OCI-LY7 (cell line): Measurements from ENCODE around the gene CFAP99. TPM values are rescaled to one million over a fixed set of nuclear protein-coding genes. Genes with fewer than 3 reads are reported as not detected.

Source experiments
- BruUV-seq: library from RNA; stranded (reverse); fragments of 400-500 nt; replicated peaks from 2 replicates; lab custom pipeline; 2021; lab: Mats Ljungman, UMichigan
- CTCF ChIA-PET: fragments of 300-600 bp; sonication (Branson Sonifier 250); formaldehyde crosslinking; loops from one replicate; lab custom pipeline; 2022; ENCODE audit warnings: antibody characterized with exemption; ENCODE audit not compliant: unreplicated experiment; lab: Charles Lee
- POLR2A ChIA-PET: fragments of 300-600 bp; sonication (Branson Sonifier 250); formaldehyde crosslinking; loops from one replicate; lab custom pipeline; 2022; ENCODE audit warnings: antibody characterized with exemption; lab: Charles Lee
- DNase-seq: peaks from one replicate; pipeline ENCODE4 v3.0.0-alpha.2; 2015; ENCODE audit warnings: low spot score
- H2AFZ ChIP-seq: fragments of 200-600 bp; sonication (generic), shearing (Covaris generic); 2 replicates; pipeline ENCODE4 v1.6.1; 2014; ENCODE audit warnings: mild to moderate bottlenecking, antibody characterized with exemption, low read length, moderate library complexity
- H3K27ac ChIP-seq: fragments of 200-600 bp; sonication (generic); 2 replicates; pipeline ENCODE4 v1.5.1; 2014; ENCODE audit warnings: mixed run types, low read depth, mild to moderate bottlenecking, moderate library complexity, low read length, inconsistent platforms; ENCODE audit not compliant: poor library complexity, severe bottlenecking
- H3K36me3 ChIP-seq: fragments of 200-600 bp; sonication (generic); 2 replicates; pipeline ENCODE4 v1.6.1; 2014; ENCODE audit warnings: mild to moderate bottlenecking, antibody characterized with exemption, low read length, moderate library complexity, mixed read lengths; ENCODE audit not compliant: insufficient read depth
- H3K4me1 ChIP-seq: fragments of 200-600 bp; sonication (generic); 2 replicates; pipeline ENCODE4 v1.5.1; 2014; ENCODE audit warnings: mild to moderate bottlenecking, low read length; ENCODE audit not compliant: insufficient read depth, poor library complexity, severe bottlenecking
- H3K4me2 ChIP-seq: fragments of 200-600 bp; sonication (generic); 2 replicates; pipeline ENCODE4 v1.6.1; 2014; ENCODE audit warnings: mild to moderate bottlenecking, low read length
- H3K4me3 ChIP-seq: fragments of 200-600 bp; sonication (generic); 2 replicates; pipeline ENCODE4 v1.5.1; 2014; ENCODE audit warnings: mild to moderate bottlenecking, low read depth, low read length; ENCODE audit not compliant: poor library complexity, severe bottlenecking
- H3K79me2 ChIP-seq: fragments of 200-600 bp; sonication (generic); 2 replicates; pipeline ENCODE4 v1.6.1; 2016; ENCODE audit warnings: low read depth, mild to moderate bottlenecking, low read length, moderate library complexity, mixed read lengths; ENCODE audit not compliant: insufficient read depth
- H3K9me2 ChIP-seq: fragments of 200-600 bp; sonication (generic); 2 replicates; pipeline ENCODE4 v1.6.1; 2016; ENCODE audit warnings: mild to moderate bottlenecking, low read length, mixed read lengths; ENCODE audit not compliant: insufficient read depth
- H3K9me3 ChIP-seq: fragments of 200-600 bp; sonication (generic); 2 replicates; pipeline ENCODE4 v1.6.1; 2014; ENCODE audit warnings: mild to moderate bottlenecking, mixed run types, low read length, mixed read lengths
- H4K20me1 ChIP-seq: fragments of 200-600 bp; sonication (generic); 2 replicates; pipeline ENCODE4 v1.6.1; 2014; ENCODE audit warnings: mild to moderate bottlenecking, antibody characterized with exemption, low read length, moderate library complexity, mixed read lengths; ENCODE audit not compliant: insufficient read depth
- EZH2phosphoT487 ChIP-seq: fragments of 200-600 bp; sonication (generic); IDR thresholded peaks from 2 replicates; pipeline ENCODE4 v1.6.1; 2018; ENCODE audit warnings: low read depth, borderline replicate concordance, mild to moderate bottlenecking, mixed run types, antibody characterized with exemption, low read length, moderate library complexity, mixed read lengths
- intact Hi-C: fragments of 100-400 bp; cut with micrococcal nuclease; formaldehyde crosslinking; loops from one replicate; pipeline ENCODE4 v1.10.0; 2022; ENCODE audit not compliant: unreplicated experiment
- total RNA-seq, 2 experiments: library from RNA; depleted of rRNA in 1 of 2; stranded (reverse); fragments of >200 nt in 1 of 2; shearing (Covaris generic) in 1 of 2; gene quantifications; 2 replicates each; pipeline ENCODE4 v1.2.3, GENCODE V29; 2014 to 2022
- TF ChIP-seq, protein P1 (sequence below): fragments of 200-600 bp; sonication (generic); conservative IDR thresholded peaks from 2 replicates; pipeline ENCODE4 v1.5.1; 2014; ENCODE audit warnings: mild to moderate bottlenecking, antibody characterized with exemption, low read length, moderate library complexity, mixed read lengths

The CFAP99 gene
- total RNA-seq, 2 experiments from 2014 or later, result not detected

DNA sequence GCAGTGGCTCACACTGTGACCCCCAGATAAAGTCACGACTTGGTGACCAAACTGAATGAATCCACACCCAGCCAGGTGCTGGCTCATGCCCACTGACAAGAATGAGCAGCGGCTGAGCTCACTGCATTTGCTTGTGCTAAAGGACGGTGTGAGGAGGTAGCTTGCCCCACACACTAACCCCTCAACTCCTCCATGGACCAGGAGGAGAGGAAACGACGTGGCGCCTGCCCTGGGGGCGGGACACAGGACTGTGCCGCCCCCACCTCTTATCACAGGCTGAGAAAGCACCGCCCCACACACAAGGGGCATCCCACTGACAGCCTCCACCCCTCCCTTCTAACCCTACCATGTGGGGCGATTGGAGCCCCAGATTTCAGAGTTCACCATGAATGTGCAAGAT is 43.3 kb upstream of the CFAP99 start:
- ChIA-PET CTCF (no interaction called here), POLR2A (no interaction called here)
- Histone ChIP-seq H3K9me3 (no peaks in the 10 kb centered on the region), H3K4me2 (no peak overlapping the region), H3K4me1 (no peaks in the 10 kb centered on the region), H3K36me3 (no peaks in the 10 kb centered on the region), H4K20me1 (no peaks in the 10 kb centered on the region), H2AFZ (no peak overlapping the region), H3K4me3 (no peak overlapping the region), H3K79me2 (no peaks in the 10 kb centered on the region), H3K27ac (no peak overlapping the region), H3K9me2 (no peaks in the 10 kb centered on the region)
- BruUV-seq, result no TSS peak
- DNase-seq, result no peak
- intact Hi-C loops, result no loop called here
- TF ChIP-seq, protein P1, sequence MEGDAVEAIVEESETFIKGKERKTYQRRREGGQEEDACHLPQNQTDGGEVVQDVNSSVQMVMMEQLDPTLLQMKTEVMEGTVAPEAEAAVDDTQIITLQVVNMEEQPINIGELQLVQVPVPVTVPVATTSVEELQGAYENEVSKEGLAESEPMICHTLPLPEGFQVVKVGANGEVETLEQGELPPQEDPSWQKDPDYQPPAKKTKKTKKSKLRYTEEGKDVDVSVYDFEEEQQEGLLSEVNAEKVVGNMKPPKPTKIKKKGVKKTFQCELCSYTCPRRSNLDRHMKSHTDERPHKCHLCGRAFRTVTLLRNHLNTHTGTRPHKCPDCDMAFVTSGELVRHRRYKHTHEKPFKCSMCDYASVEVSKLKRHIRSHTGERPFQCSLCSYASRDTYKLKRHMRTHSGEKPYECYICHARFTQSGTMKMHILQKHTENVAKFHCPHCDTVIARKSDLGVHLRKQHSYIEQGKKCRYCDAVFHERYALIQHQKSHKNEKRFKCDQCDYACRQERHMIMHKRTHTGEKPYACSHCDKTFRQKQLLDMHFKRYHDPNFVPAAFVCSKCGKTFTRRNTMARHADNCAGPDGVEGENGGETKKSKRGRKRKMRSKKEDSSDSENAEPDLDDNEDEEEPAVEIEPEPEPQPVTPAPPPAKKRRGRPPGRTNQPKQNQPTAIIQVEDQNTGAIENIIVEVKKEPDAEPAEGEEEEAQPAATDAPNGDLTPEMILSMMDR, result no peak
- TF ChIP-seq EZH2phosphoT487, result no peak

DNA sequence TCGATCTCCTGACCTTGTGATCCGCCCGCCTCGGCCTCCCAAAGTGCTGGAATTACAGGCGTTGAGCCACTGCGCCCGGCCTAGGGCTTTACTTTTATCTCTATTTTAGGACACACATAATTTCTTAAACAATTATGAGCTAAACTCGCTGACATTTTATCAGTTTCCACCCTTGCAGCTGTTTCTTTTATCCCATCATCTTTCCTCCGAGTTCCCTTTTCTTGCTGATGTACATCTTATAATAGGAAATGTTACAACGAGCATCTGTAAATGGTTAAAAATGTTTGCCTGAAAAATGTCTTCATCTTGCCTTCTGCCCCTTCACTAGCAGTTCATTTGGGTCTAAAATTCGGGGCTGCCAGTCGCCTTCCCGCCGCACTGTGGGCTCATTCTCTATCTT is 41.5 kb upstream of the CFAP99 start:
- CTCF ChIA-PET, result no interaction called here
- Histone ChIP-seq H3K36me3 (no peaks in the 10 kb centered on the region), H3K4me3 (no peak overlapping the region)

DNA sequence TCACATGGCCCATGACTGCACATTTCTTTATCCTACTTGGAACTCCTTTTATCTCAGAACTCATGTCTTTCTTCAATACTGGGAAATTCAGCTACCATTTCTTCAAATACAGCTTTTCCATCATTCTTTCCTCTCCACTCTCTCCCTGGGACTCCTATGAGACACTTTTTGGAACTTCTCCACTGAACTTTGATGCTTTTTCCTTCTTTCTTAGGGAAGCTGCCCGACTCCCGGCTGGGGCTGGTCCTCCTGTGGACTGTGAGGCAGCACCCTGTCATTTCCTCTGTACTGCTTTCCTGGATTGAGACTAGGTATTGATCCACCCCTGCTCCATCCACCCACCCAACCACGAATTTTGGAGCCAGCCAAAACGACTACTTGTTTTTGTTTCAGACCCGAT is 40.4 kb upstream of the CFAP99 start:
- no peak for DNase-seq
- no peak overlapping the region for H3K27ac ChIP-seq
- H4K20me1 ChIP-seq, result no peaks in the 10 kb centered on the region
- no peak overlapping the region for H3K4me3 ChIP-seq
- no peaks in the 10 kb centered on the region for H3K4me1 ChIP-seq
- no peaks in the 10 kb centered on the region for H3K79me2 ChIP-seq
- H3K4me2 ChIP-seq, result no peak overlapping the region
- no peaks in the 10 kb centered on the region for H3K9me3 ChIP-seq
- no peak overlapping the region for H2AFZ ChIP-seq
- H3K36me3 ChIP-seq, result no peaks in the 10 kb centered on the region
- no TSS peak for BruUV-seq
- H3K9me2 ChIP-seq, result no peaks in the 10 kb centered on the region
- ChIA-PET CTCF (no interaction called here), POLR2A (no interaction called here)
- intact Hi-C loops, result no loop called here
- no peak for TF ChIP-seq EZH2phosphoT487
- TF ChIP-seq, protein P1, result no peak

More for the DNA sequence above, 41.5 kb upstream of the CFAP99 start:
- TF ChIP-seq, protein P1, result no peak
- no peak for TF ChIP-seq EZH2phosphoT487
- no peak overlapping the region for H3K27ac ChIP-seq
- no peaks in the 10 kb centered on the region for H3K4me1 ChIP-seq
- POLR2A ChIA-PET, result interaction anchor here (0.5 to 1.2 kb wide), 2 partner anchors 16 to 648 kb away, joined by 3 to 5 read pairs; no protein-coding TSS in a partner anchor
- no peak overlapping the region for H3K4me2 ChIP-seq
- no peaks in the 10 kb centered on the region for H3K9me3 ChIP-seq
- no peaks in the 10 kb centered on the region for H3K79me2 ChIP-seq
- intact Hi-C loops, result no loop called here
- no peak for DNase-seq
- no peaks in the 10 kb centered on the region for H4K20me1 ChIP-seq
- no TSS peak for BruUV-seq
- no peak overlapping the region for H2AFZ ChIP-seq
- H3K9me2 ChIP-seq, result no peaks in the 10 kb centered on the region
